ENCODE data around the gene RBMXL3. TPM values are rescaled to one million over a fixed set of nuclear protein-coding genes. Genes with fewer than 3 reads are reported as not detected.
"Not testable (repeated sequence)": the region's sequence is repeated elsewhere in the genome, so short reads cannot be mapped to it uniquely, and the experiment has no call there.

RBMXL3 gene
- total and polyA plus RNA-seq, 2 donors, result not detected

DNA sequence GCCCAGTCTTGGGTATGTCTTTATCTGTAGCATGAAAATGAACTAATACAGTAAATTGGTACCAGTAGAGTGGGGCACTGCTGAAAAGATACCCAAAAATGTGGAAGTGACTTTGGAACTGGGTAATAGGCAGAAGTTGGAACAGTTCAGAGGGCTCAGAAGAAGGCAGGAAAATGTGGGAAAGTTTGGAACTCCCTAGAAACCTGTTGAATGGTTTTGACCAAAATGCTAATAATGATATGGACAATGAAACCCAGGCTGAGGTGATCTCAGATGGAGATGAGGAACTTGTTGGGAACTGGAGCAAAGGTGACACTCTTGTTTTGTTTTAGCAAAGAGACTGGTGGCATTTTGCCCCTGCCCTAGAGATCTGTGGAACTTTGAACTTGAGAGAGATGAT, 20.3 kb downstream of the RBMXL3 start:
- H3K4me1 ChIP-seq (ENCODE audit: insufficient read depth); H3K36me3 ChIP-seq (ENCODE audit: insufficient read depth); DNase-seq (ENCODE audit: extremely low spot score); H3K27ac ChIP-seq (ENCODE audit: low read depth); H3K4me3 ChIP-seq (ENCODE audit: low read depth, low read length): not testable (repeated sequence)

DNA sequence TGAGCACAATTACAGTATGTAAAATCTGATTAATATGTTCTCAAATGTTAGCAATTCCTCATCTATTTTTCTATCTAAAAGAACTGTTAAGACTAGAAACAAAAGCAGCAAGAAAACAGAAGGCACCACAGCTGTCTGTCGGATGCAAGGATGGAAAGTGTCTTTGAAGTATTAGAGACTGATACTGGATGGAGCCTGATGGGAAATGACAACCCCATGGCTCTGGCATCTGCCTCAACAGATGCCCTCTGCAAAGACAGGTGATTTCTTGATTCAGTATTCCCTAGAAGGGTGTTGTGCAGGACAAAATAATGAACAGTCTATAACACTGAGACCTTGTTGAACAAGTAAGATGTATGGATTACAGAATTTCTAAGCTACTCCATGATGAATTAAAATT, 24.9 kb downstream of the RBMXL3 start:
- no peak for DNase-seq (ENCODE audit: extremely low spot score)
- no peak overlapping the region for H3K4me3 ChIP-seq (ENCODE audit: low read depth, low read length)
- H3K36me3 ChIP-seq (ENCODE audit: insufficient read depth), result no peaks in the 10 kb centered on the region
- 86% methylated on average over 1 of the region's 1 CpG for WGBS
- H3K4me1 ChIP-seq (ENCODE audit: insufficient read depth), result no peaks in the 10 kb centered on the region
- H3K27ac ChIP-seq (ENCODE audit: low read depth), result no peak overlapping the region

GRCh38 chrX:115214605-115215004, 25.4 kb downstream of the RBMXL3 start:
- Histone ChIP-seq H3K27ac (ENCODE audit: low read depth) (no peak overlapping the region), H3K36me3 (ENCODE audit: insufficient read depth) (no peaks in the 10 kb centered on the region), H3K4me1 (ENCODE audit: insufficient read depth) (no peaks in the 10 kb centered on the region), H3K4me3 (ENCODE audit: low read depth, low read length) (no peak overlapping the region)
- no peak for DNase-seq (ENCODE audit: extremely low spot score)
- WGBS, result 57% methylated on average over 3 of the region's 3 CpGs

DNA sequence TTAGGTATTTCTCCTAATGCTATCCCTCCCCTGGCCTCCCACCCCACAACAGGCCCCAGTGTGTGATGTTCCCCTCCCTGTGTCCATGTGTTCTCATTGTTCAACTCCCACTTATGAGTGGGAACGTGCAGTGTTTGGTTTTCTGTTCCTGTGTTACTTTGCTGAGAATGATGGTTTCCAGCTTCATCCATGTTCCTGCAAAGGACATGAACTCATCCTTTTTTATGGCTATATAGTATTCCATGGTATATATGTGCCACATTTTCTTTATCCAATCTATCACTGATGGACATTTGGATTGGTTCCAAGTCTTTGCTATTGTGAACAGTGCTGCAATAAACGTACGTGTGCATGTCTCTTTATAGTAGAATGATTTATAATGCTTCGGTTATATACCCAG, 28.1 kb downstream of the RBMXL3 start:
- 87% methylated on average over 4 of the region's 4 CpGs for WGBS
- not testable (repeated sequence) for H3K27ac ChIP-seq (ENCODE audit: low read depth); H3K4me1 ChIP-seq (ENCODE audit: insufficient read depth); H3K4me3 ChIP-seq (ENCODE audit: low read depth, low read length); DNase-seq (ENCODE audit: extremely low spot score); H3K36me3 ChIP-seq (ENCODE audit: insufficient read depth)

DNA sequence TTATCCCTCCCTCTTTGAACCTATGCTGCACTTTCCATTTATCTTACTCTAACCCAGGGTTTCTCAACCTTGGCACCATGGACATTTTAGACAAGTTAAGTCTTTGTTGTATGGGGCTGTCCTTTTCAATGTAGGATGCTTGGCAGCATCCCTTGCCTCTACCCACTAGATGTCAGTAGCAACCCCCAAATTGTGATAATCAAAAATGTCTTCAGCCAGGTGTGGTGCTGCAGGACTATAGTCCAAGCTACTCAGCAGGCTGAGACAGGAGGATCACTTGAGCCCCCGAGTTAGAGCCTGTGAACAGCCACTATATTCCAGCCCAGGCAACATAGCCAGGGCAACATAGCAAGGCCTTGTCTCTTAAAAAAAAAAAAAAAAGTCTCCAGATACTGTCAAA, 37.7 kb downstream of the RBMXL3 start:
- H3K4me1 ChIP-seq (ENCODE audit: insufficient read depth), result no peaks in the 10 kb centered on the region
- no peak for DNase-seq (ENCODE audit: extremely low spot score)
- H3K36me3 ChIP-seq (ENCODE audit: insufficient read depth), result no peaks in the 10 kb centered on the region
- no peak overlapping the region for H3K4me3 ChIP-seq (ENCODE audit: low read depth, low read length)
- 11% methylated on average over 1 of the region's 1 CpG for WGBS
- no peak overlapping the region for H3K27ac ChIP-seq (ENCODE audit: low read depth)

- WGBS, result 21% methylated on average over 4 of the region's 4 CpGs
- no peak overlapping the region for H3K27ac ChIP-seq (ENCODE audit: low read depth)
- H3K4me1 ChIP-seq (ENCODE audit: insufficient read depth), result no peaks in the 10 kb centered on the region
- DNase-seq (ENCODE audit: extremely low spot score), result no peak
- no peak overlapping the region for H3K4me3 ChIP-seq (ENCODE audit: low read depth, low read length)
- H3K36me3 ChIP-seq (ENCODE audit: insufficient read depth), result no peaks in the 10 kb centered on the region
Observed at GRCh38 chrX:115229337-115230003, 40.3 kb downstream of the RBMXL3 start.

DNA sequence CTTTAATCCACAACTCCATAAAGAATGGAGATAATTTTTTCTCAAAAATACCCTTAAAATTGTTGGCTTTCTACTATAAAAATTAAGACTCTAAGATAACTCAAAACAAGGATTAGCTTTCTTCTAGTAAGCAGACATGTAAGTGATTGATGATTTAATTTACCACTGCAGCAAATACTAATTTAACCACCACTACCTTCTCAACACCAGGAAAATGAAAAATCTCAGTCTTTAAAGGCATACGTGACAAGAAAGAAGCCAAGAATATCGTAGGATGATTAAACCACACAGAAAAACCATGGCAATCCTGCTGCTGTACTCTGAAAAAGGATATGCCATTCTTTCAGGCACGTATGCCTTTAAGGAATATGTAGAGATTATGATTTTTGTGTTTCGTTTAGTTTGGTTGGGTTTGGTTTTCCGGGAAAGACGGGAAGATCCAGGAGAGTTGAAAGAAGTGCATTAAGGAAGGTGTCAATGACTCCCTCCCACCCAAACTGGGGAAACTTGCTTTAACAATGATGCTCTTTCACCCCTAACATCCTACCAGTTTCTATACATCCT, 43.8 kb downstream of the RBMXL3 start:
- 3% methylated on average over 6 of the region's 6 CpGs for WGBS
- no peaks in the 10 kb centered on the region for H3K36me3 ChIP-seq (ENCODE audit: insufficient read depth)
- H3K4me3 ChIP-seq (ENCODE audit: low read depth, low read length), result peak overlapping the region; percentile 56
- DNase-seq (ENCODE audit: extremely low spot score), result no peak
- no peaks in the 10 kb centered on the region for H3K4me1 ChIP-seq (ENCODE audit: insufficient read depth)
- peak overlapping the region; percentile 59 for H3K27ac ChIP-seq (ENCODE audit: low read depth)

- no peaks in the 10 kb centered on the region for H3K4me1 ChIP-seq (ENCODE audit: insufficient read depth)
- no peaks in the 10 kb centered on the region for H3K36me3 ChIP-seq (ENCODE audit: insufficient read depth)
- peak within 1 kb of the TSS; percentile 59 for H3K27ac ChIP-seq (ENCODE audit: low read depth)
- under 1% methylated on average over 55 of the region's 59 CpGs for WGBS
- H3K4me3 ChIP-seq (ENCODE audit: low read depth, low read length), result peak within 1 kb of the TSS; percentile 56
- DNase-seq (ENCODE audit: extremely low spot score), result no peak
Observed at GRCh38 chrX:115233497-115234455, 44.6 kb downstream of the RBMXL3 start, which contains the start of gene LRCH2. Gene LRCH2 (minus strand): TSS chrX:115234096. CDS start chrX:115234041, 55 bp downstream.

DNA sequence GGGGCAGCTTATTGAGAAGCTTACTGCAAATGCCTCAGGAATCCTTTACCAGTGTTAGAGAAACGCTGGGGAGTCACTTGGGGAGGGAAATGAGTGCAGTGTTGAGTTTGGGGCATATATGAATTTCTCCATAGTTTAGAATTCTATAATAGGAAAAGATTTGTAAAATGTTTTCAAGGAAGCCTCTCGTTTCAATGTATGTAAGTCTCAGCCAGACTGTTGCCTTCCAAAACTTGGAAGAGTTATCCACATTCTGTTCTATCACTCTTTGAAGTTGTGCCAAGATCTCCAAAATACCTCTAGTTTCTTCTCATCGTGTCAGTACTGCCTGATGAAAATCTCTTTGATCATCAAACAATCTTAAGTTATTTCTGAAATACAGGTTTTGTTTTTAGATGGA, 45.3 kb downstream of the RBMXL3 start:
- Histone ChIP-seq H3K4me1 (ENCODE audit: insufficient read depth) (no peaks in the 10 kb centered on the region), H3K27ac (ENCODE audit: low read depth) (no peak overlapping the region), H3K36me3 (ENCODE audit: insufficient read depth) (no peaks in the 10 kb centered on the region), H3K4me3 (ENCODE audit: low read depth, low read length) (peak overlapping the region; percentile 56)
- 6% methylated on average over 3 of the region's 3 CpGs for WGBS
- DNase-seq (ENCODE audit: extremely low spot score), result no peak

GRCh38 chrX:115236560-115236959, 47.4 kb downstream of the RBMXL3 start:
- H3K4me1 ChIP-seq (ENCODE audit: insufficient read depth), result no peaks in the 10 kb centered on the region
- no peaks in the 10 kb centered on the region for H3K36me3 ChIP-seq (ENCODE audit: insufficient read depth)
- H3K27ac ChIP-seq (ENCODE audit: low read depth), result no peak overlapping the region
- DNase-seq (ENCODE audit: extremely low spot score), result no peak
- H3K4me3 ChIP-seq (ENCODE audit: low read depth, low read length), result no peak overlapping the region

GRCh38 chrX:115237056-115237455, 47.8 kb downstream of the RBMXL3 start:
- H3K4me1 ChIP-seq (ENCODE audit: insufficient read depth), result no peaks in the 10 kb centered on the region
- H3K36me3 ChIP-seq (ENCODE audit: insufficient read depth), result no peaks in the 10 kb centered on the region
- no peak for DNase-seq (ENCODE audit: extremely low spot score)
- H3K27ac ChIP-seq (ENCODE audit: low read depth), result no peak overlapping the region
- H3K4me3 ChIP-seq (ENCODE audit: low read depth, low read length), result no peak overlapping the region
- WGBS, result 24% methylated on average over 1 of the region's 1 CpG

All from urinary bladder (tissue), 4 donors.